H9 (cell line): ENCODE data around the gene DCPS. TPM values are rescaled to one million over a fixed set of nuclear protein-coding genes. Genes with fewer than 3 reads are reported as not detected.

Experiments
- DNase-seq: peaks from one replicate; pipeline ENCODE4 v3.0.0-alpha.2; 2017
- H2AFZ ChIP-seq: one replicate; pipeline ENCODE4 v1.6.1; 2013; ENCODE audit warnings: mild to moderate bottlenecking, low read length, control low read depth, moderate library complexity
- H2AK5ac ChIP-seq: 2 replicates; pipeline ENCODE4 v1.6.1; 2013; ENCODE audit warnings: low read length, control low read depth, mixed read lengths; ENCODE audit not compliant: insufficient read length
- H2BK120ac ChIP-seq: one replicate; pipeline ENCODE4 v1.6.1; 2013; ENCODE audit warnings: low read depth, mild to moderate bottlenecking, low read length, control low read depth, inconsistent platforms; ENCODE audit not compliant: poor library complexity, severe bottlenecking
- H2BK12ac ChIP-seq: 2 replicates; pipeline ENCODE4 v1.6.1; 2013; ENCODE audit warnings: low read length, control low read depth, mixed read lengths, low read depth; ENCODE audit not compliant: insufficient read length
- H2BK15ac ChIP-seq: 2 replicates; pipeline ENCODE4 v1.6.1; 2013; ENCODE audit warnings: low read depth, low read length, control low read depth
- H2BK20ac ChIP-seq: one replicate; pipeline ENCODE4 v1.6.1; 2013; ENCODE audit warnings: low read depth, mild to moderate bottlenecking, low read length, control low read depth, inconsistent platforms; ENCODE audit not compliant: poor library complexity, severe bottlenecking
- H2BK5ac ChIP-seq: 2 replicates; pipeline ENCODE4 v1.6.1; 2013; ENCODE audit warnings: low read length, control low read depth, mixed read lengths; ENCODE audit not compliant: insufficient read length
- H3K14ac ChIP-seq: 2 replicates; pipeline ENCODE4 v1.6.1; 2013; ENCODE audit warnings: low read length, control low read depth; ENCODE audit not compliant: insufficient read depth
- H3K18ac ChIP-seq: 2 replicates; pipeline ENCODE4 v1.6.1; 2013; ENCODE audit warnings: low read depth, mild to moderate bottlenecking, mixed read lengths, low read length, control low read depth; ENCODE audit not compliant: insufficient read length
- H3K23ac ChIP-seq: 2 replicates; pipeline ENCODE4 v1.6.1; 2013; ENCODE audit warnings: low read length, control low read depth, mixed read lengths, low read depth; ENCODE audit not compliant: insufficient read length
- H3K23me2 ChIP-seq: 2 replicates; pipeline ENCODE4 v1.6.1; 2013; ENCODE audit warnings: low read depth, mild to moderate bottlenecking, mixed read lengths, low read length, control low read depth; ENCODE audit not compliant: insufficient read length, poor library complexity, severe bottlenecking
- H3K27ac ChIP-seq: 2 replicates; pipeline ENCODE4 v1.5.1; 2013; ENCODE audit warnings: low read length, control low read depth, mixed read lengths, low read depth; ENCODE audit not compliant: insufficient read length
- H3K27me3 ChIP-seq: 2 replicates; pipeline ENCODE4 v1.6.1; 2013; ENCODE audit warnings: low read length, control low read depth, inconsistent platforms; ENCODE audit not compliant: insufficient read depth
- H3K4ac ChIP-seq: 2 replicates; pipeline ENCODE4 v1.6.1; 2013; ENCODE audit warnings: low read depth, mild to moderate bottlenecking, control low read depth, inconsistent platforms, low read length, moderate library complexity
- H3K4me1 ChIP-seq: 2 replicates; pipeline ENCODE4 v1.6.1; 2013; ENCODE audit warnings: low read length, control low read depth, inconsistent platforms; ENCODE audit not compliant: insufficient read depth
- H3K4me2 ChIP-seq: 2 replicates; pipeline ENCODE4 v1.6.1; 2013; ENCODE audit warnings: low read length, control low read depth, mixed read lengths; ENCODE audit not compliant: insufficient read length, insufficient read depth
- H3K56ac ChIP-seq: 2 replicates; pipeline ENCODE4 v1.6.1; 2013; ENCODE audit warnings: low read depth, mild to moderate bottlenecking, mixed read lengths, low read length, control low read depth; ENCODE audit not compliant: insufficient read length
- H3K79me1 ChIP-seq: 2 replicates; pipeline ENCODE4 v1.6.1; 2013; ENCODE audit warnings: low read depth, mild to moderate bottlenecking, moderate library complexity, low read length, control low read depth, inconsistent platforms; ENCODE audit not compliant: insufficient read depth, poor library complexity, severe bottlenecking
- H3K79me2 ChIP-seq: 2 replicates; pipeline ENCODE4 v1.6.1; 2013; ENCODE audit warnings: low read length, control low read depth, inconsistent platforms; ENCODE audit not compliant: insufficient read depth
- H3K9ac ChIP-seq: 2 replicates; pipeline ENCODE4 v1.6.1; 2013; ENCODE audit warnings: low read length, control low read depth, mixed read lengths; ENCODE audit not compliant: insufficient read length; ENCODE audit errors: extremely low read depth
- H3K9me3 ChIP-seq: one replicate; pipeline ENCODE4 v1.6.1; 2013; ENCODE audit warnings: low read depth, low read length, inconsistent platforms; ENCODE audit not compliant: control insufficient read depth
- H3T11ph ChIP-seq: one replicate; pipeline ENCODE4 v1.6.1; 2013; ENCODE audit warnings: mild to moderate bottlenecking, low read length, control low read depth, inconsistent platforms
- H4K20me1 ChIP-seq: one replicate; pipeline ENCODE4 v1.6.1; 2013; ENCODE audit not compliant: control insufficient read depth, insufficient read length, insufficient read depth
- H4K5ac ChIP-seq: 2 replicates; pipeline ENCODE4 v1.6.1; 2013; ENCODE audit warnings: low read depth, mild to moderate bottlenecking, mixed read lengths, low read length, control low read depth; ENCODE audit not compliant: insufficient read length
- H4K8ac ChIP-seq: replicated peaks from 2 replicates; pipeline ENCODE4 v1.6.1; 2013; ENCODE audit warnings: low read length, control low read depth, mixed read lengths, low read depth; ENCODE audit not compliant: insufficient read length
- H4K91ac ChIP-seq: 2 replicates; pipeline ENCODE4 v1.6.1; 2013; ENCODE audit warnings: low read depth, mild to moderate bottlenecking, moderate library complexity, mixed read lengths, low read length, control low read depth; ENCODE audit not compliant: insufficient read length
- H3K27ac Mint-ChIP-seq, 3 experiments: 2 replicates in 2 of 3; 3 replicates in 1 of 3; pipeline ENCODE4 v1.8.0; 2020 to 2021; ENCODE audit warnings: mixed read lengths in 3 of 3, mild to moderate bottlenecking in 1 of 3, moderate library complexity in 1 of 3
- H3K27me3 Mint-ChIP-seq: 2 replicates; pipeline ENCODE4 v1.8.0; 2021; ENCODE audit warnings: low read depth, mild to moderate bottlenecking, moderate library complexity, mixed read lengths
- H3K36me3 Mint-ChIP-seq, 3 experiments: 2 replicates in 2 of 3; 3 replicates in 1 of 3; pipeline ENCODE4 v1.8.0; 2020 to 2021; ENCODE audit warnings: low read depth in 3 of 3, mixed read lengths in 3 of 3; ENCODE audit not compliant: insufficient read depth in 1 of 3
- H3K4me1 Mint-ChIP-seq, 2 experiments: 2 replicates each; pipeline ENCODE4 v1.8.0; 2020; ENCODE audit warnings: mixed read lengths in 2 of 2
- H3K4me3 Mint-ChIP-seq, 2 experiments: 2 replicates in 1 of 2; 3 replicates in 1 of 2; pipeline ENCODE4 v1.8.0; 2020 to 2021; ENCODE audit warnings: mild to moderate bottlenecking in 2 of 2, mixed read lengths in 2 of 2, moderate library complexity in 1 of 2
- H3K9me3 Mint-ChIP-seq, 2 experiments: 2 replicates in 1 of 2; 3 replicates in 1 of 2; pipeline ENCODE4 v1.8.0; 2020; ENCODE audit warnings: mild to moderate bottlenecking in 2 of 2, mixed read lengths in 2 of 2, moderate library complexity in 1 of 2
- CTCF ChIP-seq: fragments of 200-600 bp; sonication (generic); conservative IDR thresholded peaks from 3 replicates; pipeline ENCODE4 v1.8.0; 2021; ENCODE audit warnings: antibody characterized with exemption, mild to moderate bottlenecking
- WGBS: extraction: QIAGEN DNeasy Blood & Tissue Kit; methylation state at CpG from one replicate; pipeline ENCODE4 v1.1.7; 2013; ENCODE audit warnings: missing lambda C conversion rate, low lambda C conversion rate, mixed read lengths; ENCODE audit not compliant: insufficient read length; ENCODE audit errors: extremely low coverage; 5-methylcytosine and 5-hydroxymethylcytosine counted together
- total RNA-seq: library from RNA; stranded (reverse); gene quantifications from 2 replicates; pipeline ENCODE4 v1.2.1, GENCODE V29; 2021

The DCPS gene
- total RNA-seq, 1 experiment from 2014 or later = 27.7 TPM

GRCh38 chr11:126328001-126328390 lies 24.1 kb downstream of the DCPS start:
- Histone ChIP-seq H3K27me3 (no peaks in the 10 kb centered on the region), H2BK5ac (no peak overlapping the region), H3K4me1 (no peaks in the 10 kb centered on the region; the same call in 1 of the 2 replicates), H3K23ac (no peak overlapping the region), H4K20me1 (no peaks in the 10 kb centered on the region), H4K8ac (no peak overlapping the region), H3K4me2 (no peak overlapping the region), H3K18ac (no peak overlapping the region), H3K4ac (no peak overlapping the region), H4K5ac (no peak overlapping the region), H2BK12ac (no peak overlapping the region), H4K91ac (no peak overlapping the region), H3K23me2 (no peaks in the 10 kb centered on the region), H3K9ac (no peak overlapping the region), H3K27ac (no peak overlapping the region), H2AK5ac (no peak overlapping the region), H2BK20ac (no peak overlapping the region), H3K56ac (no peak overlapping the region), H3K9me3 (no peaks in the 10 kb centered on the region), H3K14ac (no peak overlapping the region; the same call in 1 of the 2 replicates), H2AFZ (no peak overlapping the region), H2BK15ac (no peak overlapping the region; the same call in 1 of the 2 replicates), H3T11ph (no peak overlapping the region), H3K79me1 (no peaks in the 10 kb centered on the region), H3K79me2 (no peaks in the 10 kb centered on the region), H2BK120ac (no peak overlapping the region)
- Mint-ChIP-seq H3K27ac (peak overlapping the region; percentile 18 to 88 (median 21); a peak in 4 of 7 replicates), H3K36me3 (peaks cover 4 to 18% (median 10%) of the 10 kb centered on the region in 3 experiments; a peak in 6 of 7 replicates), H3K4me3 (no peak overlapping the region), H3K4me1 (peaks cover 0 to 4% of the 10 kb centered on the region in 2 experiments; a peak in 1 of 4 replicates), H3K27me3 (no peaks in the 10 kb centered on the region), H3K9me3 (no peaks in the 10 kb centered on the region)
- DNase-seq = no peak
- no CpG with 5 or more reads among the region's 20 CpGs for WGBS
- no peak for TF ChIP-seq CTCF
